Stimulated activated CD4-positive, alpha-beta T cell treated with anti-CD3 and anti-CD28 coated beads, TNF-alpha, amount 100 ng/mL, for 24 hours (primary cell): ENCODE measurements around the gene XPNPEP3.
"Not testable (repeated sequence)": the region's sequence is repeated elsewhere in the genome, so short reads cannot be mapped to it uniquely, and the experiment has no call there.

Experiments
- DNase-seq, 3 experiments: peaks; one replicate each; pipeline ENCODE4 v3.0.0-alpha.2; 2020; ENCODE audit warnings: low read depth in 3 of 3

Gene XPNPEP3

GRCh38 chr22:40856513-40857308 is at the start of gene XPNPEP3, which contains the start of gene ST13:
TSS of gene XPNPEP3 (plus strand) at chr22:40857148. CDS start at chr22:40857182, 34 bp downstream.
TSS of gene ST13 (minus strand) at chr22:40856639. CDS start at chr22:40856540, 99 bp downstream.
- DNase-seq: peak; percentile 94 to 98 (median 96)

DNA sequence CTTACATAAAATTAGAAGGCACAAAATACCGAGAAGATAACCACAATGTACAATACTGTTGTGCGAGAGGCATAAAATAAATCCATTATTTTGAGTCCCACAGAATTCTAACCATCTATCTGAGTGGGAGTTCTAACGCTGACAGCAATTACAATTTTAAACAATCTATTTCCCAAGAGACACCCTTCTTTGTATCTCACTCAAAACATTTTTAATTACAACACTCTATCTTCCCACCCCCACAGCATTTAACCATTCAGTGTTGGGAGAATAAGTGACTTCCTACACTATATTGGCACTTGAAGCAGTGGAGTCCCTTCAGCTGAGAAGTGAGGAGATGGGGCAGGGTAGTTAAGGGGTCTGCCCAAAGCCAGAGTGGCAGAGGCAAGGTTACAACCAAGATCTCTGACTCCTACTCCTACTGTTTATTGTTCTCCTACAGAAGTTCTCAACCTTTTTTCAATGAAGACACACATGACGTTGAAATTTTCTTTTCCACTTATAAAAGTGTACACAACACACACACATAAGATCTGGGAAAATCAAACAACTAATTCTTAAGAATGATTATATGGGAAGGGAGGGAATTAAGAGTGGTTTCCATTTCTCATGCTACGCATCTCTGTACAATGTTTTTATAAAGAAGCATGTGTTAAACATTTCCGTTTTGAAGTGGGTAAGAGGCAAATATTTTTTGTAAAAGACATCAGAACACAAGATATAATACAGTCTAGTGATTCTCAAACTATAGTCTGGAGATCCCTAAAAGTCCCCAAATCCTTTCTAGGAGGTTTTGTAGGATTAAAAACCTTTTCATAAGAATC is 48.7 kb upstream of the XPNPEP3 start:
- no peak for DNase-seq

DNA sequence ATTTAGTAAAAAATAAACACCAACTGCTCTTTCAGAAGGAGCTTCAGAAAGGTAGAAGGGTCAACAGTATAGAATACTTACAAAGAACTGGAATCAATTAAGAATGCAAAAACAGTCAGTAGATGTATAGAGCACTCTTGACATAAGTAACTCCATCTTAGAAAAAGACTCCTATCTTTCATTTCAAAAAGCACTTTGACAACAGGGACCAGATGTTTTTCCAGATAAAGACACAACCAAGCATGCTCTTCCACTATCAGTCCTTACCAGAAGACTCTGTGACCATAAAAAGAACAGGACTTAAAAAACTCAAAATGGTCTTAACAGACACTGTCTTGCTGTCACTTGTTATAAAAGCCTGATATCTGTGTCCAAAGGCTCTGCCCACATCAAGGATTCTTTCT is 43.0 kb upstream of the XPNPEP3 start:
- DNase-seq: no peak

DNA sequence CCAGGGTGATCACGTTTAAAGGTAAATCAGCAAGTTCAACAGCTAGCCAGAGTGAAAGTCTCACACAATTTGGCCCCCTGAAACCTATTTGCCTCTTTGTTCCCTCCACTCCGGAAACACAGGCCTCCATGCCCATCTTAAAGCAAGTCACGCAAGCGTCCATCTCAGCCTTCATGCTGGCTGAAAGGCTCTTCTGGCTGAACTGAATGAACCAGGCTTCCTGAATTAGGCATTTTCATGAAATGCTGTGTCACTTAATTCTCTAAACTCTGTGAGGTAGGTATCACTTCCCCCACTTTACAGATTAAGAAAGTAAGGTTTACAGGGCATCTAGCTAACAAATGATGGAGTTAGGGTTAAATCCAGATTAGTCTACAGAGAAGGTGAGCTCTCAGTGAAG is 39.2 kb upstream of the XPNPEP3 start:
- no peak for DNase-seq

DNA sequence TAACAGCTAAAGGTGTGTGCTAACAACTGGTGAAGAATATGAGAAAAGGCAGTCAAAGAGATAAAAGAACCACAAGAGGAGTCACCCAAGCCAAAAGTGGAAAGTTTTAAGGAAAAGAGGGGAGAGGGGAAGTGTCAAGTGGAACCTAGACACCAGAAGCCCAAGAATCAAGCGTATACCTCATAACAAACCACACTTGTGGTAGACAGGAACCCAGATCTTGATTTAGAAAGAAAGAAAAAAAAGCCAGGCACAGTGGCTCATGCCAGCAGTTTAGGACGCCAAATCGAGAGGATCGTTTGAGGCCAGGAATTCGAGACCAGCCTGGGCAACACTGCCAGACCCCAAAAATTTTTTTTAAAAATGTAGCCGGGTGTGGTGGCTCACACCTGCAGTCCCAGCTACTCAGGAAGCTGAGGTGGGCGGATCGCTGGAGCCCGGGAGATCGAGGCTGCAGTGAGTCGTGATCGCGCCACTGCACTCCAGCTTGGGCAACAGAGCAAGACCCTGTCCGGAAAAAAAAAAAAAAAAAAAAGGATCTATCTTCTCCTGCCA is 38.7 kb upstream of the XPNPEP3 start:
- no peak for DNase-seq

DNA sequence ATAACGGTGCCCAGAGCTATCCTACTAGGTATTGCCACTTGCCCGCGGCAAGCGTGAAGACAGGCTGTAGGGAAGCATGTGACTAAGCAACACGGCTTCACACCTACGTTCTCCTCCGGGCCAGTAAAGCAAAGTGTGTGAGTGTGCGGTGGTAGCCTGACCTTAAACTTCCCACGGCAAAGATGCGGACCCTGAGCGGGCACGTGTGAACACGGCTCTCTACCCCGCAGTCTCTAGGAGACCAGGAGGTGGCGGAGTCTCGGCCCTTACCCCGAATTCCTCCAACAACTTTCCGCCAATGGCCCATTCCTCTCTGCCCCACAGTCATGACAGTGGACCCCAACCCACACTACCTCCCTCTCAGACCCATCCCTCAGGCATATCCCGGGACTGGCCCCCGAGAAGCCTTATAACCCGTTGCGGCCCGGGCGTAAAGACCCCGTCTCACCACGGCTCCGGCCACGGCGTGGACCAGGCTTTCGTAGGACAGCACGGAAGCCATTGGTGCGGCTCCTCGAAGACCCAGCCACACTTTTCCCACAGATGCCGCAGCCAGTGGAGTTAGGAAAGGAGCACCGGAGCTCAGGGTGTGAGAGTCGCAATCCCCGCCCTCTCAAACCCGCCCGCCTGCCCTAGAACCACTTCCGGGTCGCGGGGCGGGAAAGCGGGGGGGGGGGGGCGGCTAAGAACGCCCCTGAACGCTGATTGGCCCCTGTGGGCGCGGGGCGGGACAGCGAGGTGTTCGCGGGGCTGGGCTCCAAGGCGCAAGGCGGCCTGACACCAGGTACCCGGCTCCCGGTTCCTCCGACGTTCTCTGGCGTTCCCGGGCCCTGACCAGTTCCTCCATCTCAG is 38.0 kb upstream of the XPNPEP3 start, which contains the start of gene SLC25A17:
Gene SLC25A17, minus strand, starts transcription at position 600 of the 852 bp plus-strand sequence. Its CDS starts 98 bp downstream, at position 502.
- DNase-seq: peak; percentile 72 to 86 (median 79)

- no peak for DNase-seq
These were observed 37.3 kb upstream of the XPNPEP3 start for GRCh38 chr22:40819599-40820140.

- no peak for DNase-seq
These were observed 33.5 kb upstream of the XPNPEP3 start for GRCh38 chr22:40823426-40823825.

DNA sequence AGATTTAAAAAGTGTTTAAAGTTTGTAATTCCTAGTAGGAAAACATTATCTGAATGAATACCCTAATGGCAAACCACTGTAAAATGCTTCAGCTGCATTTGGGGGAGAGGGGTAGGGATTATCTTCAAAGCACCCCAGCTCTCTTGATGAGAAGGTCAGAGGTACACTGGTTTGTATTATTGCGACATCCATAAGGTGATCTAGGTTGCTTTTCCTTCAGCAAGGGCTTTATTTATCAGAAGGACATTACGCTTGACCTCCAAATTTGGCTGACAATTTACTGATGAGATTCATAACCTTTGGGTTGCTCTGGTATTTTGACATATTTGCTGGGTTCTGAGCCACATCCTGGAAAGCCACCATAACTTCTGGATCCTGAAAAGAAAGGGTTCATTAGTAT is 30.7 kb upstream of the XPNPEP3 start:
- not testable (repeated sequence) for DNase-seq

- no peak for DNase-seq
These were observed 29.8 kb upstream of the XPNPEP3 start for GRCh38 chr22:40826984-40827741.

GRCh38 chr22:40829131-40829530 is 27.8 kb upstream of the XPNPEP3 start:
- DNase-seq: no peak

DNA sequence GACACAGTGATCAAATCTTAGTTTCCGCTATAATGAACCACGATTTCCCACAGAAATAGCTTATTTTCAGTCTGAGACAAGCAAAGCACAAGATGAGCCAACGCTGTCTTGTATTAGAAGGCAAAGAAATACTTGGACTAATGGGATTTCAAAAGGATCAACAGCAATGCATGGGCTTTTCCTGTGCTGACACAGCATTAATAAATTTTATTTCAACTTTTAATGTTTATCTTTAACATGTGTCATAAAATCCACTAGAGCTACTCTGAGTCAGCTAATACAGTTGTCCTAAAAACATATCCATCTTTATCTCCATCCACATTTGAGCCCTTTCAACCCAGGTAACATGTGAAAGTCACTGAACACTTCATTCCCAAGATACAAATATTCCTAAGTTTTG is 22.3 kb upstream of the XPNPEP3 start:
- DNase-seq: no peak

- no peak for DNase-seq
These were observed 18.5 kb upstream of the XPNPEP3 start for GRCh38 chr22:40838486-40838885.

DNA sequence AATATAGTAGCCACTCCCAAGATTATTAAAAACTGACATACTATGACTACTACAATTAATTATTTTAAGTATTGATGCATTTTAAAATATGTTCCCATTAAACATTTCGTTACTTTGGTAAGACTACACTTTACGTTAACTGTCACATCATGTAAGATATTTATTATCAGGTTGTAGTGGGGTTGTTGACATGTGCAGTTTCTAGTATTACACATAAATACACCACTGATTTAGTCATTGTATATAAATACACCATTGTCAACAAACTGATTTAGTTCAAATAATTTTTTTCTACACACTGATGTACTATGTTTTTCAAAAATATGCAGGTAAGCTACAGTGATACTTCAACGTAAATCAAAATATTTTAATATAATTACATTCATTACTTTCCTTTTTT is 12.0 kb upstream of the XPNPEP3 start:
- DNase-seq: no peak

GRCh38 chr22:40845816-40846215 is 11.1 kb upstream of the XPNPEP3 start:
- DNase-seq: not testable (repeated sequence)

GRCh38 chr22:40853333-40853732 is 3.6 kb upstream of the XPNPEP3 start:
- DNase-seq: no peak

DNA sequence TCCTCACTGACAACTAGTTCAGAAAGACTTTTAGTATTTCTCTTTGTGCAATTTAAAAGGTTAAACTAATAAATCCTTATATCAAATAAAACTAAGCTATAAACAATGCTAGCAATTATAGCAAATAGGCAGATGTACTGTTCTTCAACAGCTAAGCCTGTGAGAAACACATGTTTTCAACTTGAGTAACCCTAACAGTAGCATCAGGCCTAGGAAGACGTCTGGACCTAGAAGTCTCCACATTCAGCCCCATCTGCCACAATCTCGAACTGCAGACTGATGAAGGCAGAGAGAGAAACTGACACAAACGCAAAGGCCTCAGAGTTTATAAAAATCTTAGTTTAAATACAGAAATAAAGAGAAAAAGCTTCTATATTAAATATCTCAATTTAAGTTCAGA is 3.0 kb upstream of the XPNPEP3 start:
- DNase-seq: no peak

GRCh38 chr22:40855071-40855978 is 1.6 kb upstream of the XPNPEP3 start:
- no peak for DNase-seq

- DNase-seq: peak in 2 of 3 experiments; percentile 1 to 15
These were observed 902 bp upstream of the XPNPEP3 start for GRCh38 chr22:40855979-40856512.
